HepG2 (cell line): ENCODE results near the gene SLC2A5. TPM values are rescaled to one million over a fixed set of nuclear protein-coding genes. Genes with fewer than 3 reads are reported as not detected.

ENCODE experiments used
- IKZF1 ChIP-seq: fragments of 450-650 bp; IDR thresholded peaks from 2 replicates; pipeline ENCODE4 v1.7.1; 2016
- MBD4 ChIP-seq: IDR thresholded peaks from 2 replicates; pipeline ENCODE4 v1.6.1; 2012; ENCODE audit warnings: low read length, inconsistent platforms, borderline replicate concordance
- POLR2A ChIP-seq, 2 experiments: IDR thresholded peaks; 2 replicates each; pipeline ENCODE4 v1.6.1; 2011; ENCODE audit warnings: low read depth in 2 of 2, low read length in 2 of 2, mild to moderate bottlenecking in 1 of 2, moderate library complexity in 1 of 2; ENCODE audit not compliant: insufficient read depth in 1 of 2
- RAD51 ChIP-seq: fragments of 450-650 bp; IDR thresholded peaks from 2 replicates; pipeline ENCODE4 v1.6.1; 2016; ENCODE audit warnings: borderline replicate concordance
- SOX5 ChIP-seq: IDR thresholded peaks from 2 replicates; pipeline ENCODE4 v1.6.1; 2016; ENCODE audit warnings: borderline replicate concordance
- TAF15 ChIP-seq: fragments of 200-400 bp; formaldehyde crosslinking; IDR thresholded peaks from one replicate; pipeline ENCODE4 v1.6.1; 2018; ENCODE audit warnings: mild to moderate bottlenecking, low read depth, low read length; ENCODE audit not compliant: poor library complexity, severe bottlenecking
- TBX2 ChIP-seq: sonication (generic); formaldehyde crosslinking; IDR thresholded peaks from 2 replicates; pipeline ENCODE4 v1.5.0; 2020; ENCODE audit warnings: missing genetic modification reagents, mild to moderate bottlenecking, borderline replicate concordance
- TCF12 ChIP-seq, 2 experiments: fragments of 450-650 bp in 1 of 2; sonication (generic) in 1 of 2; formaldehyde crosslinking in 1 of 2; IDR thresholded peaks; 2 replicates each; pipeline versions ENCODE4 v1.6.1 to v1.8.0; 2017 to 2022; ENCODE audit warnings: antibody characterized with exemption in 1 of 2, mild to moderate bottlenecking in 1 of 2, missing genetic modification reagents in 1 of 2, moderate library complexity in 1 of 2
- ZBTB7B ChIP-seq: sonication (generic); formaldehyde crosslinking; IDR thresholded peaks from 2 replicates; pipeline ENCODE4 v1.4.0; 2020; ENCODE audit warnings: missing genetic modification reagents
- ZKSCAN5 ChIP-seq: sonication (generic); formaldehyde crosslinking; IDR thresholded peaks from 2 replicates; pipeline ENCODE4 v1.5.1; 2020; ENCODE audit warnings: mild to moderate bottlenecking, missing genetic modification reagents
- ZNF546 ChIP-seq: sonication (generic); formaldehyde crosslinking; conservative IDR thresholded peaks from 2 replicates; pipeline ENCODE4 v1.8.1; 2023; ENCODE audit warnings: mild to moderate bottlenecking, missing genetic modification reagents
- ZNF549 ChIP-seq: sonication (generic); formaldehyde crosslinking; IDR thresholded peaks from 2 replicates; pipeline ENCODE4 v1.5.0; 2020; ENCODE audit warnings: missing genetic modification reagents
- ZNF644 ChIP-seq: IDR thresholded peaks from 2 replicates; pipeline ENCODE4 v1.6.1; 2016; ENCODE audit warnings: low read depth
- ZNF737 ChIP-seq: sonication (generic); formaldehyde crosslinking; IDR thresholded peaks from 2 replicates; pipeline ENCODE4 v1.5.0; 2020; ENCODE audit warnings: missing genetic modification reagents, mild to moderate bottlenecking, borderline replicate concordance
- polyA plus RNA-seq, 8 experiments: library from polyadenylated mRNA; depleted of rRNA in 3 of 8; stranded (reverse) in 7 of 8; unstranded in 1 of 8; fragments of >200 nt; fragmentation: Illumina TruSeq in 4 of 8; extraction: Trizol in 4 of 8; gene quantifications; 2 replicates each; pipeline versions ENCODE4 v1.2.1 to v1.2.3, GENCODE V29; 2011 to 2016; ENCODE audit warnings: low read depth in 4 of 8, missing spikeins in 1 of 8, mixed read lengths in 1 of 8; ENCODE audit not compliant: insufficient read depth in 1 of 8
- total RNA-seq, 5 experiments: library from RNA; depleted of rRNA; stranded (reverse); fragments of >200 nt; fragmentation: Illumina TruSeq; extraction: Trizol; gene quantifications; 2 replicates each; pipeline ENCODE4 v1.2.3, GENCODE V29; 2016; ENCODE audit warnings: low read depth in 1 of 5
- TF ChIP-seq, protein P1 (sequence below): sonication (generic); formaldehyde crosslinking; conservative IDR thresholded peaks from 2 replicates; pipeline ENCODE4 v1.8.0; 2022; ENCODE audit warnings: missing genetic modification reagents
- TF ChIP-seq, protein P2 (sequence below): sonication (generic); formaldehyde crosslinking; IDR thresholded peaks from 2 replicates; pipeline ENCODE4 v1.4.0; 2020; ENCODE audit warnings: missing genetic modification reagents, borderline replicate concordance
- TF ChIP-seq, protein P3 (sequence below): sonication (generic); formaldehyde crosslinking; conservative IDR thresholded peaks from 2 replicates; pipeline ENCODE4 v1.4.0; 2020; ENCODE audit warnings: missing genetic modification reagents
- TF ChIP-seq, protein P4 (sequence below): sonication (generic); formaldehyde crosslinking; IDR thresholded peaks from 2 replicates; pipeline ENCODE4 v1.5.0; 2020; ENCODE audit warnings: missing genetic modification reagents
- TF ChIP-seq, protein P5 (sequence below): sonication (generic); formaldehyde crosslinking; IDR thresholded peaks from 2 replicates; pipeline ENCODE4 v1.4.0; 2020; ENCODE audit warnings: missing genetic modification reagents

Gene SLC2A5
- total and polyA plus RNA-seq, 2 of the 13 experiments (the other 11 are each of a cell fraction or from before 2014, with no cell fraction given): 0.04 to 0.54 TPM

DNA sequence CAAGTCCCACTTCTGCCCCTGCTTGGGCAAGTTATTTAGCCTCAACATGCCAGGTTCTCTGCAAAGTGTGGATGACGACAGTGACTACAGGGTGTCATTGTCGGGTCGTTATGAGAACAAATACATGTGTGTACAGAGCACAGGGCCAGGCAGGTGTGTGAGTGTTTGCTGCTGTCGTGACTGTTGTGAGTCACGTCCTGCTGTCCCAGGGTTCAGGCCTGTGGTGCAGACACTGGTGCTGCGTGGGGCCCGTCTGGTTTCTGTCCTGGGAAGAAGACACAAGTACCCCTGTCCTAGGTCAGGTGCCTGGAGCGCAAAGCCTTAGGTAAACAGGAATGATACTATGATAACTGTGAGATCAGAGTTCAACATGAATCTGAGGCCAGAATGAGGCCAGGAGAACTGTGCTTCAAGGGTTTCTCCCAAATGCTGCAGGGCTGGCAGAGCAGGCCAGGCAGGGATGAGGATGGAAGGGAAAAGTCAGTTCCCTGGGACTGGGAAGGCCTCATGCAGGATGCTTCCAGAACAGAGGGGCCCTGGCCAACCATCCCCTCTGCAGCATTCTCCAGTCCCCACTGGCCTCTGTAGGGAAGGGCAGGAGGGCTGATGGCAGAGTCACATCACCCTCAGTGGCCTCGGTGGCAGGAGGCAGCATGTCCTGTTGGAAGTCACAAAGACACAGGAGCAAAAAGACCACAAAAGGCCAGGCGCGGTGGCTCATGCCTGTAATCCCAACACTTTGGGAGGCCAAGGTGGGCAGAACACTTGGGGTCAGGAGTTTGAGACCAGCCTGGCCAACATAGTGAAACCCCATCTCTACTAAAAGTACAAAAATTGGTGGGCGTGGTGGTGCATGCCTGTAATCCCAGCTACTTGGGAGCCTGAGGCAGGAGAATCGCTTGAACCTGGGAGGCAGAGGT lies 43.8 kb upstream of the SLC2A5 start (continued):
- TF ChIP-seq MBD4 (no peak), ZNF737 (no peak), ZNF546 (CRISPR knock-in tag) (no peak), POLR2A (IDR thresholded peaks at IDR 0.05; ENCODE audit: insufficient read depth in 1 of 2, low read depth in 2 of 2, low read length in 2 of 2) (peak; percentile 54 to 55; a peak in 3 of 4 replicates), TCF12 (IDR thresholded peaks at IDR 0.05) (no peak), TCF12 (CRISPR knock-in tag; IDR thresholded peaks at IDR 0.05) (peak; percentile 64; the same call in 1 of the 2 replicates), ZKSCAN5 (no peak), TAF15 (no peak), TBX2 (CRISPR knock-in tag) (peak; percentile 95), ZNF644 (CRISPR knock-in tag) (no peak), ZNF549 (CRISPR knock-in tag) (no peak), RAD51 (0 out of 2 replicates have a peak, but pooled peaks have one; percentile 12), ZBTB7B (CRISPR knock-in tag) (peak; percentile 88), IKZF1 (no peak), SOX5 (CRISPR knock-in tag) (peak; percentile 92)
- TF ChIP-seq, protein P1, sequence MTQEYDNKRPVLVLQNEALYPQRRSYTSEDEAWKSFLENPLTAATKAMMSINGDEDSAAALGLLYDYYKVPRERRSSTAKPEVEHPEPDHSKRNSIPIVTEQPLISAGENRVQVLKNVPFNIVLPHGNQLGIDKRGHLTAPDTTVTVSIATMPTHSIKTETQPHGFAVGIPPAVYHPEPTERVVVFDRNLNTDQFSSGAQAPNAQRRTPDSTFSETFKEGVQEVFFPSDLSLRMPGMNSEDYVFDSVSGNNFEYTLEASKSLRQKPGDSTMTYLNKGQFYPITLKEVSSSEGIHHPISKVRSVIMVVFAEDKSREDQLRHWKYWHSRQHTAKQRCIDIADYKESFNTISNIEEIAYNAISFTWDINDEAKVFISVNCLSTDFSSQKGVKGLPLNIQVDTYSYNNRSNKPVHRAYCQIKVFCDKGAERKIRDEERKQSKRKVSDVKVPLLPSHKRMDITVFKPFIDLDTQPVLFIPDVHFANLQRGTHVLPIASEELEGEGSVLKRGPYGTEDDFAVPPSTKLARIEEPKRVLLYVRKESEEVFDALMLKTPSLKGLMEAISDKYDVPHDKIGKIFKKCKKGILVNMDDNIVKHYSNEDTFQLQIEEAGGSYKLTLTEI (CRISPR knock-in tag): no peak
- TF ChIP-seq, protein P2, sequence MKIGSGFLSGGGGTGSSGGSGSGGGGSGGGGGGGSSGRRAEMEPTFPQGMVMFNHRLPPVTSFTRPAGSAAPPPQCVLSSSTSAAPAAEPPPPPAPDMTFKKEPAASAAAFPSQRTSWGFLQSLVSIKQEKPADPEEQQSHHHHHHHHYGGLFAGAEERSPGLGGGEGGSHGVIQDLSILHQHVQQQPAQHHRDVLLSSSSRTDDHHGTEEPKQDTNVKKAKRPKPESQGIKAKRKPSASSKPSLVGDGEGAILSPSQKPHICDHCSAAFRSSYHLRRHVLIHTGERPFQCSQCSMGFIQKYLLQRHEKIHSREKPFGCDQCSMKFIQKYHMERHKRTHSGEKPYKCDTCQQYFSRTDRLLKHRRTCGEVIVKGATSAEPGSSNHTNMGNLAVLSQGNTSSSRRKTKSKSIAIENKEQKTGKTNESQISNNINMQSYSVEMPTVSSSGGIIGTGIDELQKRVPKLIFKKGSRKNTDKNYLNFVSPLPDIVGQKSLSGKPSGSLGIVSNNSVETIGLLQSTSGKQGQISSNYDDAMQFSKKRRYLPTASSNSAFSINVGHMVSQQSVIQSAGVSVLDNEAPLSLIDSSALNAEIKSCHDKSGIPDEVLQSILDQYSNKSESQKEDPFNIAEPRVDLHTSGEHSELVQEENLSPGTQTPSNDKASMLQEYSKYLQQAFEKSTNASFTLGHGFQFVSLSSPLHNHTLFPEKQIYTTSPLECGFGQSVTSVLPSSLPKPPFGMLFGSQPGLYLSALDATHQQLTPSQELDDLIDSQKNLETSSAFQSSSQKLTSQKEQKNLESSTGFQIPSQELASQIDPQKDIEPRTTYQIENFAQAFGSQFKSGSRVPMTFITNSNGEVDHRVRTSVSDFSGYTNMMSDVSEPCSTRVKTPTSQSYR (CRISPR knock-in tag): 0 out of 2 replicates have a peak, but pooled peaks have one; percentile 22
- TF ChIP-seq, protein P3, sequence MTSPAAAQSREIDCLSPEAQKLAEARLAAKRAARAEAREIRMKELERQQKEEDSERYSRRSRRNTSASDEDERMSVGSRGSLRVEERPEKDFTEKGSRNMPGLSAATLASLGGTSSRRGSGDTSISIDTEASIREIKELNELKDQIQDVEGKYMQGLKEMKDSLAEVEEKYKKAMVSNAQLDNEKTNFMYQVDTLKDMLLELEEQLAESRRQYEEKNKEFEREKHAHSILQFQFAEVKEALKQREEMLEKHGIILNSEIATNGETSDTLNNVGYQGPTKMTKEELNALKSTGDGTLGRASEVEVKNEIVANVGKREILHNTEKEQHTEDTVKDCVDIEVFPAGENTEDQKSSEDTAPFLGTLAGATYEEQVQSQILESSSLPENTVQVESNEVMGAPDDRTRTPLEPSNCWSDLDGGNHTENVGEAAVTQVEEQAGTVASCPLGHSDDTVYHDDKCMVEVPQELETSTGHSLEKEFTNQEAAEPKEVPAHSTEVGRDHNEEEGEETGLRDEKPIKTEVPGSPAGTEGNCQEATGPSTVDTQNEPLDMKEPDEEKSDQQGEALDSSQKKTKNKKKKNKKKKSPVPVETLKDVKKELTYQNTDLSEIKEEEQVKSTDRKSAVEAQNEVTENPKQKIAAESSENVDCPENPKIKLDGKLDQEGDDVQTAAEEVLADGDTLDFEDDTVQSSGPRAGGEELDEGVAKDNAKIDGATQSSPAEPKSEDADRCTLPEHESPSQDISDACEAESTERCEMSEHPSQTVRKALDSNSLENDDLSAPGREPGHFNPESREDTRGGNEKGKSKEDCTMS (CRISPR knock-in tag): no peak
- TF ChIP-seq, protein P4, sequence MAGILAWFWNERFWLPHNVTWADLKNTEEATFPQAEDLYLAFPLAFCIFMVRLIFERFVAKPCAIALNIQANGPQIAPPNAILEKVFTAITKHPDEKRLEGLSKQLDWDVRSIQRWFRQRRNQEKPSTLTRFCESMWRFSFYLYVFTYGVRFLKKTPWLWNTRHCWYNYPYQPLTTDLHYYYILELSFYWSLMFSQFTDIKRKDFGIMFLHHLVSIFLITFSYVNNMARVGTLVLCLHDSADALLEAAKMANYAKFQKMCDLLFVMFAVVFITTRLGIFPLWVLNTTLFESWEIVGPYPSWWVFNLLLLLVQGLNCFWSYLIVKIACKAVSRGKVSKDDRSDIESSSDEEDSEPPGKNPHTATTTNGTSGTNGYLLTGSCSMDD (CRISPR knock-in tag): no peak
- TF ChIP-seq, protein P5, sequence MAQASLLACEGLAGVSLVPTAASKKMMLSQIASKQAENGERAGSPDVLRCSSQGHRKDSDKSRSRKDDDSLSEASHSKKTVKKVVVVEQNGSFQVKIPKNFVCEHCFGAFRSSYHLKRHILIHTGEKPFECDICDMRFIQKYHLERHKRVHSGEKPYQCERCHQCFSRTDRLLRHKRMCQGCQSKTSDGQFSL (CRISPR knock-in tag): no peak
